Kidney epithelial cell (primary cell): ENCODE results near the gene XXYLT1. TPM values are rescaled to one million over a fixed set of nuclear protein-coding genes. Genes with fewer than 3 reads are reported as not detected.
"Not testable (repeated sequence)": the region's sequence is repeated elsewhere in the genome, so short reads cannot be mapped to it uniquely, and the experiment has no call there.

Source experiments
- DNase-seq: peaks from one replicate; pipeline ENCODE4 v3.0.0-alpha.2; 2010; ENCODE audit warnings: low read depth
- H3K27me3 ChIP-seq: 2 replicates; pipeline ENCODE4 v1.6.0; 2011; ENCODE audit warnings: low read length; ENCODE audit not compliant: control insufficient read depth, insufficient read depth
- H3K36me3 ChIP-seq: 2 replicates; pipeline ENCODE4 v1.5.1; 2011; ENCODE audit warnings: low read length; ENCODE audit not compliant: control insufficient read depth, insufficient read depth
- H3K4me3 ChIP-seq: 2 replicates; pipeline ENCODE4 v1.5.1; 2011; ENCODE audit warnings: low read depth, mild to moderate bottlenecking, control low read depth, low read length
- CTCF ChIP-seq: IDR thresholded peaks from 2 replicates; pipeline ENCODE4 v1.5.1; 2011; ENCODE audit warnings: mild to moderate bottlenecking, moderate library complexity, low read length, control low read depth, inconsistent platforms; ENCODE audit not compliant: insufficient read depth, poor library complexity, severe bottlenecking
- total RNA-seq: library from RNA; depleted of rRNA; stranded (reverse); fragments of >200 nt; gene quantifications from 2 replicates; pipeline ENCODE4 v1.2.3, GENCODE V29; 2015

XXYLT1 gene
- total RNA-seq, 1 donor from 2014 or later: 18.7 TPM

DNA sequence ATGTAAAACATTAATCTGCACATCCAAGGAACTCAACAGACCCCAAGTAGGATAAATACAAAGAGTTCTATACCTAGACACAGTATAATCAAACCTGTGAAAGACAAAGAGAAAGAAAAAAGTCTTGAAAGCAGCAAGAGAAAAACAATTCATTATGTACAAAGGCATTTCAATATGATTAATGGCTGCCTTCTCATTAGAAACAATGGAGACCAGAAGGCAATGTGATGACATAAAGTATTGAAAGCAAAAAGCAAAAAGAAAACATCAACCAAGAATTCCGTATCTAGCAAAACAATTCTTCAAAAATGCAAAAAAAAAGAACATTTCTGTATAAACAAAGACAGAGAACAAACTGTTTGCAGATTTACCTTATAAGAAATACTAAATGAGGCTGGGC, 81.1 kb downstream of the XXYLT1 start:
- DNase-seq: no peak
- Histone ChIP-seq H3K36me3 (no peaks in the 10 kb centered on the region), H3K27me3 (no peaks in the 10 kb centered on the region), H3K4me3 (no peak overlapping the region)
- no peak for TF ChIP-seq CTCF

DNA sequence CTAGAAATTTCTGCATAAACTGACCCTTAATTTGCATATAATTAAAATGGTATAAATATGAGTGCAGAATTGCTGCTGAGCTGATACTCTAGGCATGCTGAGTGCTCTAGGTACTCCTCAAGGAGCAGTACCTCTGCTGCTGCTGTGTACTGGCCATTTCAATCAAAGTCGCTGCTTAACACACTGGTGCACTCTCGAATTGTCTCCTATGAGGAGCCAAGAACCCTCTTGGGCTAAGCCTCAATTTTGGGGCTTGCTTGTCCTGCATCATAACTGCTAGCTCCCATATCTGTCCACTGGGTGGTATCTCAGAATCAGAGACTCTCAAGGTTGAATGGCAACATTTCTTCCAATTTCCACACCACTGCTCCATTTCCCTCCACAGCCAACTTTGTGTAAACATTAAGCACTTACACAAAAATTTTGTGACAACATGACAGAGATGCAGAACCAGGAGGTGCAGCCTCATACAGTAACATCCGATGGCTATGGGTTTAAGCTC, 82.5 kb downstream of the XXYLT1 start:
- DNase-seq: no peak
- H3K36me3 ChIP-seq: no peaks in the 10 kb centered on the region
- no peaks in the 10 kb centered on the region for H3K27me3 ChIP-seq
- no peak for TF ChIP-seq CTCF
- H3K4me3 ChIP-seq: no peak overlapping the region

DNA sequence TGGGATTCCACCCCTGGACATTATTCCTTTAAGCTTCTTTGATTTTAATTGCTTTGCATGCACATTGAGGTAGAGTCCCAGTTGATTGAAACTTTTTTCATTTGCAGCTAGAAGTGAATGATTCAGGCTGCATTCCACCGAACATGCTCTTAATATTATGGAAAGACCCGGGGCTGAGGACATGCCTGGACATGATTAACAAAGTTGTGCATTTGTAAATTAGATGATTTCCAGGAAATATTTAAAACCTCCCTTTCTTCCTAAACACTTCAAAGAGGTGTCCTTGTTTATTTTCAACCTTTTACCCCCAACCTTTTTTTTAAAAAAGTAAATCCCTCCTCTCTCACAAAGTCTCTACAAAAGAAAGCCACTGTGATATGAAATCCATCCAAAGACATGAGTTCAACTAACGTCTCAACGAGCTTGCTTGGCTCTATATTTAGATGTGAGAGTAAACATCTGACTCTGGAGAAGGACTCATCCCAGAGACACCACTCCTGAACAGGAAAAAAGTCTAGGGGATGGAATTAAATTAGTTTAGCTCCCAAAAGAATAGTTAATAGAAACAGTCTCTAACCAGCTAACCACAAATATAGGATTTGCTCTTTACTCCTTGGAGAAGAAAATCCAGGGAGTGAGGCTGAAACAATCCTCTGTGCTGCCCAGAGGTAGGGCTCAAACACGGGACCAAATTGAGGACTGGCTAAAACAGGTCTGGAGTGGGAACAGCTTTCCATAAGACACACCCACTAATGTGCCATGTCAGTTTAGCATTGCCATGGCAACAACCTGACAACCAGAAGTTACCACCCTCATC, 83.1 kb downstream of the XXYLT1 start:
- TF ChIP-seq CTCF: no peak
- no peaks in the 10 kb centered on the region for H3K36me3 ChIP-seq
- no peak overlapping the region for H3K4me3 ChIP-seq

DNA sequence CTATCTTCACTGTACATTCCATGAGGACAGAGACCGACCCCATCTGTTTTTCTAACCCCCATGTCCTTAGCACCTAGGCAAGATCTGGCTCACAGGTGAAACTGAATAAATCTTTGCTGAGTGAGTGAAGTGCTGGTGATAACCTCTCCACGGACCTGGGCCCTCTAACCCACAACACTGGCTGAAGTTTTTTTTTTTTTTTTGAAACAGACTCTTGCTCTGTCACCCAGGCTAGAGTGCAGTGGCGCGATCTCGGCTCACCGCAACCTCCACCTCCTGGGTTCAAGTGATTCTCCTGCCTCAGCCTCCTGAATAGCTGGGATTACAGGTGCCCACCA, 84.3 kb downstream of the XXYLT1 start:
- DNase-seq, H3K27me3 ChIP-seq, H3K36me3 ChIP-seq, H3K4me3 ChIP-seq: not testable (repeated sequence)

More for the DNA sequence above, 83.1 kb downstream of the XXYLT1 start:
- H3K27me3 ChIP-seq: no peaks in the 10 kb centered on the region
- DNase-seq: no peak

DNA sequence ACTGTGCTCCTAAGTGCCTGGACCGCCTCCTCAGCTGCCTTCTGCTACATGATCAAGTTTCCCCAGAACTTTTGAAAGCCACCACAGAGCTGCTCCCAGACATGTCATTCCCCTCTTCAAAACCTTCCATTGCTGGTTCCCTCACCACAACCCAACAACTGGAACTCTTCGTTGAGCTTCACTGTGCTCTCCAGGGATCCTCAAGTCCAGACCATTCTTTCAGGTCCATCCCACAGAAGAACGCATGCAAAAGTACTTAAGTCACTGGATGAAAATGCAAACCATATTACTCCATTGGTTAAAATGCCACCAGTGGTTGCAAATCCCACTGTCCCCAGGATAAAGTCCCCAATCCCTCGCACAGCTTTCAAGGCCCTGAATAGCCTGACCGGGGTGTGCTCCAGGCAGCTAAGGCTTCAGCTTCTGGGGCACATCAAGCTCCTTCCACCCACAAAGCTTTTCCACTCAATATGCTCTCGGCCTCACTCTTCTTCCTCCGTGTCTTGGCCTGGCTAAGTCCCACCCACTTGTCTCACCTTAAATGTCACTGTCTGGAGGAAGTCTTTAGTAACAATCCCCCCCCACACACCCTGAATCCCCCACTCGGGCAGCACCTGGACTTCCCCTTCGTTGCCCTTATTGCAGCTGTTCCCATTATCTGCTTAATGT, 84.8 kb downstream of the XXYLT1 start:
- no peak for TF ChIP-seq CTCF
- DNase-seq: no peak
- Histone ChIP-seq H3K4me3 (no peak overlapping the region), H3K27me3 (no peaks in the 10 kb centered on the region), H3K36me3 (no peaks in the 10 kb centered on the region)

DNA sequence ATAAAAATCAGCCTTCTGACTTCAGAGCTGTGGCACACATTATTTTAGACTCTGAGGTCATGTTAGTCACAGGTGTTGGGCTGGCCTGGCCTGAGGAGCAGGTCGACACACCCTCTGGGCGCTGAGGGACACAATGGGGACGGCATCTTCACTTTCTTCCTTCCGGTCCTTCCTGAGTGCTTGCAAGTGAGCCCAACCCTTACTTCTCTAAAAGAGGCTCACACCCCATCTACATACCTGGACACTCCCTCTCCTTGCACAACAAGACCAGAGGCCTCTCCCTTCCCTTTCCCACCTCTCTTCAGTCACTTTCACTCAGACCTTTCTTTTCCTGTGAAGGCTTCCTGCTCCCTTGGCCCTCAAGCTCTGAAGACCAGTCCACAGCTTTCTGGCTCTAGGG, 85.4 kb downstream of the XXYLT1 start:
- TF ChIP-seq CTCF: no peak
- no peaks in the 10 kb centered on the region for H3K27me3 ChIP-seq
- no peaks in the 10 kb centered on the region for H3K36me3 ChIP-seq
- no peak for DNase-seq
- H3K4me3 ChIP-seq: no peak overlapping the region
